BLaER1 (cell line): ENCODE results near the gene HADH.
"Not testable (repeated sequence)": the region's sequence is repeated elsewhere in the genome, so short reads cannot be mapped to it uniquely, and the experiment has no call there.

Source experiments
- H3K27ac ChIP-seq: shearing (Covaris generic); formaldehyde crosslinking; 2 replicates; pipeline ENCODE4 v1.8.1; 2022
- H3K27me3 ChIP-seq: shearing (Covaris generic); formaldehyde crosslinking; 2 replicates; pipeline ENCODE4 v1.8.1; 2022
- H3K36me3 ChIP-seq: shearing (Covaris generic); formaldehyde crosslinking; 2 replicates; pipeline ENCODE4 v1.8.1; 2022
- H3K4me1 ChIP-seq: shearing (Covaris generic); formaldehyde crosslinking; 2 replicates; pipeline ENCODE4 v1.8.1; 2022
- H3K4me2 ChIP-seq: shearing (Covaris generic); formaldehyde crosslinking; 2 replicates; pipeline ENCODE4 v1.8.1; 2022
- H3K4me3 ChIP-seq: shearing (Covaris generic); formaldehyde crosslinking; 2 replicates; pipeline ENCODE4 v1.8.1; 2022
- H3K9ac ChIP-seq: shearing (Covaris generic); formaldehyde crosslinking; 2 replicates; pipeline ENCODE4 v1.8.1; 2022
- H3K9me3 ChIP-seq: shearing (Covaris generic); formaldehyde crosslinking; 2 replicates; pipeline ENCODE4 v1.8.1; 2022
- H4K20me1 ChIP-seq: shearing (Covaris generic); formaldehyde crosslinking; 2 replicates; pipeline ENCODE4 v1.8.1; 2022
- Cebpa-rat ChIP-seq: shearing (Covaris generic); IDR thresholded peaks from 2 replicates; pipeline ENCODE4 v1.8.1; 2022

The HADH gene

GRCh38 chr4:107989537-107990386 lies at the start of gene HADH:
Gene HADH (plus strand): TSS chr4:107989889. CDS start chr4:107989933, 44 bp downstream.
- H3K9ac ChIP-seq, result peak within 1 kb of the TSS; percentile 90
- H3K4me3 ChIP-seq, result peak within 1 kb of the TSS; percentile 86
- peak within 1 kb of the TSS; percentile 87 for H3K27ac ChIP-seq
- no peak for TF ChIP-seq Cebpa-rat
- no peaks in the 10 kb centered on the region for H3K27me3 ChIP-seq
- peak within 1 kb of the TSS; percentile 88 for H3K4me2 ChIP-seq
- H3K4me1 ChIP-seq, result peaks cover 50% of the 10 kb centered on the region
- H4K20me1 ChIP-seq, result peaks cover 43% of the 10 kb centered on the region
- 0 out of 2 replicates have a peak, but pooled peaks cover 3% of the 10 kb centered on the region for H3K36me3 ChIP-seq
- no peaks in the 10 kb centered on the region for H3K9me3 ChIP-seq

GRCh38 chr4:107945809-107946208 lies 43.9 kb upstream of the HADH start:
- Histone ChIP-seq H3K36me3 (peaks cover 34% of the 10 kb centered on the region), H3K9me3 (no peaks in the 10 kb centered on the region), H3K4me3 (no peak overlapping the region)

GRCh38 chr4:107950746-107951540 lies 38.7 kb upstream of the HADH start:
- no peak overlapping the region for H3K27ac ChIP-seq

More at GRCh38 chr4:107945809-107946208, 43.9 kb upstream of the HADH start:
- H3K4me1 ChIP-seq, result no peaks in the 10 kb centered on the region
- H3K27me3 ChIP-seq, result no peaks in the 10 kb centered on the region
- no peak overlapping the region for H3K27ac ChIP-seq
- H3K4me2 ChIP-seq, result no peak overlapping the region
- H4K20me1 ChIP-seq, result no peaks in the 10 kb centered on the region
- no peak overlapping the region for H3K9ac ChIP-seq
- TF ChIP-seq Cebpa-rat, result no peak

GRCh38 chr4:107951551-107951950 lies 38.1 kb upstream of the HADH start:
- no peak for TF ChIP-seq Cebpa-rat
- Histone ChIP-seq H3K4me3 (no peak overlapping the region), H3K4me1 (no peaks in the 10 kb centered on the region), H3K4me2 (no peak overlapping the region), H3K36me3 (peaks cover 36% of the 10 kb centered on the region), H3K27ac (no peak overlapping the region), H3K27me3 (no peaks in the 10 kb centered on the region), H3K9me3 (peaks cover 11% of the 10 kb centered on the region), H4K20me1 (no peaks in the 10 kb centered on the region), H3K9ac (no peak overlapping the region)

More at GRCh38 chr4:107950746-107951540, 38.7 kb upstream of the HADH start:
- H3K9ac ChIP-seq, result no peak overlapping the region
- H3K4me3 ChIP-seq, result no peak overlapping the region
- H3K27me3 ChIP-seq, result no peaks in the 10 kb centered on the region
- H3K9me3 ChIP-seq, result peaks cover 7% of the 10 kb centered on the region; the same call in 1 of the 2 replicates
- H3K4me2 ChIP-seq, result no peak overlapping the region
- H4K20me1 ChIP-seq, result no peaks in the 10 kb centered on the region
- H3K36me3 ChIP-seq, result peaks cover 38% of the 10 kb centered on the region
- TF ChIP-seq Cebpa-rat, result no peak
- H3K4me1 ChIP-seq, result no peaks in the 10 kb centered on the region

GRCh38 chr4:107956011-107956410 lies 33.7 kb upstream of the HADH start:
- Histone ChIP-seq H3K36me3 (peaks cover 2% of the 10 kb centered on the region; the same call in 1 of the 2 replicates), H3K4me2 (no peak overlapping the region)

GRCh38 chr4:107966903-107967302 lies 22.8 kb upstream of the HADH start:
- H3K27ac ChIP-seq, result no peak overlapping the region
- H3K4me3 ChIP-seq, result no peak overlapping the region
- peaks cover 6% of the 10 kb centered on the region; the same call in 1 of the 2 replicates for H3K9me3 ChIP-seq
- no peaks in the 10 kb centered on the region for H3K27me3 ChIP-seq
- peaks cover 2% of the 10 kb centered on the region for H3K4me1 ChIP-seq
- no peak for TF ChIP-seq Cebpa-rat
- H3K9ac ChIP-seq, result no peak overlapping the region
- no peaks in the 10 kb centered on the region for H3K36me3 ChIP-seq
- no peak overlapping the region for H3K4me2 ChIP-seq
- H4K20me1 ChIP-seq, result no peaks in the 10 kb centered on the region

More at GRCh38 chr4:107956011-107956410, 33.7 kb upstream of the HADH start:
- no peak overlapping the region for H3K4me3 ChIP-seq
- H3K27me3 ChIP-seq, result no peaks in the 10 kb centered on the region
- H3K9me3 ChIP-seq, result peaks cover 20% of the 10 kb centered on the region
- H3K4me1 ChIP-seq, result no peaks in the 10 kb centered on the region
- no peak for TF ChIP-seq Cebpa-rat
- H3K9ac ChIP-seq, result no peak overlapping the region
- H3K27ac ChIP-seq, result no peak overlapping the region
- no peaks in the 10 kb centered on the region for H4K20me1 ChIP-seq

- not testable (repeated sequence) for H3K36me3 ChIP-seq
Measured at GRCh38 chr4:107967519-107967918, 22.2 kb upstream of the HADH start.

GRCh38 chr4:107967921-107968320 lies 21.8 kb upstream of the HADH start:
- H3K9ac ChIP-seq, H3K9me3 ChIP-seq, H3K36me3 ChIP-seq, H3K27me3 ChIP-seq, H3K4me1 ChIP-seq, H3K4me2 ChIP-seq, H3K27ac ChIP-seq, H4K20me1 ChIP-seq, H3K4me3 ChIP-seq: not testable (repeated sequence)

More at GRCh38 chr4:107967519-107967918, 22.2 kb upstream of the HADH start:
- H3K4me1 ChIP-seq, H3K4me2 ChIP-seq, H3K9me3 ChIP-seq, H3K4me3 ChIP-seq, H3K27me3 ChIP-seq, H3K27ac ChIP-seq, H4K20me1 ChIP-seq, H3K9ac ChIP-seq: not testable (repeated sequence)

- H3K9ac ChIP-seq, result no peak overlapping the region
Measured at GRCh38 chr4:107970063-107970798, 19.5 kb upstream of the HADH start.

More at GRCh38 chr4:107970063-107970798, 19.5 kb upstream of the HADH start:
- Histone ChIP-seq H4K20me1 (no peaks in the 10 kb centered on the region), H3K27me3 (no peaks in the 10 kb centered on the region), H3K4me1 (peaks cover 8% of the 10 kb centered on the region), H3K27ac (no peak overlapping the region), H3K4me2 (no peak overlapping the region), H3K36me3 (no peaks in the 10 kb centered on the region), H3K4me3 (no peak overlapping the region), H3K9me3 (peaks cover 9% of the 10 kb centered on the region; the same call in 1 of the 2 replicates)
- TF ChIP-seq Cebpa-rat, result no peak
